OCI-LY1 (cell line): Measurements from ENCODE around the gene IREB2.
A peak's percentile ranks its signal among the peaks of the same experiment; 100 is the strongest.

Experiments used
- H2AFZ ChIP-seq: fragments of 200-600 bp; sonication (generic), shearing (Covaris generic); 2 replicates; pipeline ENCODE4 v1.6.0; 2014; ENCODE audit warnings: antibody characterized with exemption, mild to moderate bottlenecking, low read length
- H3F3A ChIP-seq: fragments of 200-600 bp; sonication (generic), shearing (Covaris generic); 2 replicates; pipeline ENCODE4 v1.6.0; 2014; ENCODE audit warnings: mild to moderate bottlenecking, antibody characterized with exemption, low read length, moderate library complexity; ENCODE audit not compliant: insufficient read depth
- H3K27ac ChIP-seq: fragments of 200-600 bp; sonication (generic); 2 replicates; pipeline ENCODE4 v1.5.1; 2014; ENCODE audit warnings: low read length, mixed run types, mild to moderate bottlenecking, low read depth; ENCODE audit not compliant: poor library complexity, severe bottlenecking
- H3K27me3 ChIP-seq: fragments of 200-600 bp; sonication (generic); 2 replicates; pipeline ENCODE4 v1.6.0; 2014; ENCODE audit warnings: antibody characterized with exemption, mild to moderate bottlenecking, low read length, moderate library complexity; ENCODE audit not compliant: insufficient read depth
- H3K36me3 ChIP-seq: fragments of 200-600 bp; sonication (generic); 2 replicates; pipeline ENCODE4 v1.6.1; 2014; ENCODE audit warnings: mild to moderate bottlenecking, antibody characterized with exemption, low read length, moderate library complexity, mixed read lengths; ENCODE audit not compliant: insufficient read depth
- H3K4me1 ChIP-seq: fragments of 200-600 bp; sonication (generic); 2 replicates; pipeline ENCODE4 v1.5.1; 2014; ENCODE audit warnings: mild to moderate bottlenecking, low read length, moderate library complexity; ENCODE audit not compliant: insufficient read depth, severe bottlenecking
- H3K4me2 ChIP-seq: fragments of 200-600 bp; sonication (generic), shearing (Covaris generic); 2 replicates; pipeline ENCODE4 v1.6.1; 2014; ENCODE audit warnings: low read length
- H3K4me3 ChIP-seq: fragments of 200-600 bp; sonication (generic); 2 replicates; pipeline ENCODE4 v1.5.1; 2014; ENCODE audit warnings: low read length, low read depth, mild to moderate bottlenecking, mixed read lengths; ENCODE audit not compliant: poor library complexity, severe bottlenecking
- H3K79me2 ChIP-seq: fragments of 200-600 bp; shearing (Covaris generic); 2 replicates; pipeline ENCODE4 v1.6.1; 2016; ENCODE audit warnings: mixed run types, low read length, mixed read lengths; ENCODE audit not compliant: insufficient read depth
- H3K9ac ChIP-seq: fragments of 200-600 bp; sonication (generic), shearing (Covaris generic); 2 replicates; pipeline ENCODE4 v1.6.1; 2014; ENCODE audit warnings: mild to moderate bottlenecking, low read length, mixed read lengths
- H3K9me2 ChIP-seq: fragments of 200-600 bp; sonication (generic), shearing (Covaris generic); 2 replicates; pipeline ENCODE4 v1.6.1; 2014; ENCODE audit warnings: low read depth, mild to moderate bottlenecking, low read length, mixed read lengths
- H3K9me3 ChIP-seq: fragments of 200-600 bp; shearing (Covaris generic); 2 replicates; pipeline ENCODE4 v1.6.1; 2014; ENCODE audit warnings: low read length, mixed read lengths
- H4K20me1 ChIP-seq: fragments of 200-600 bp; sonication (generic), shearing (Covaris generic); 2 replicates; pipeline ENCODE4 v1.6.0; 2016; ENCODE audit warnings: mild to moderate bottlenecking, low read length; ENCODE audit not compliant: insufficient read depth
- EZH2 ChIP-seq: fragments of 200-600 bp; sonication (generic), shearing (Covaris generic); IDR thresholded peaks from 2 replicates; pipeline ENCODE4 v1.8.0; 2017; ENCODE audit warnings: borderline replicate concordance, mixed run types, mild to moderate bottlenecking, antibody characterized with exemption, low read length, moderate library complexity, mixed read lengths
- TF ChIP-seq, protein P1 (sequence below): fragments of 200-600 bp; sonication (generic), shearing (Covaris generic); IDR thresholded peaks from 2 replicates; pipeline ENCODE4 v1.5.1; 2017; ENCODE audit warnings: mild to moderate bottlenecking, antibody characterized with exemption, low read length, moderate library complexity, mixed read lengths

The IREB2 gene

GRCh38 chr15:78437762-78438618 is at the start of gene IREB2:
IREB2 (plus strand) TSS chr15:78438216; CDS start chr15:78438338, 122 bp downstream.
- peaks cover 3% of the 10 kb centered on the region; the same call in 1 of the 2 replicates for H3K9me3 ChIP-seq
- H3K9me2 ChIP-seq, result no peaks in the 10 kb centered on the region
- H3K79me2 ChIP-seq, result peaks cover 42% of the 10 kb centered on the region
- H3K9ac ChIP-seq, result peak within 1 kb of the TSS; percentile 94
- peak within 1 kb of the TSS; percentile 88 for H3K4me3 ChIP-seq
- peak within 1 kb of the TSS; percentile 82 for H3K4me2 ChIP-seq
- H2AFZ ChIP-seq, result peak within 1 kb of the TSS; percentile 80
- peaks cover 33% of the 10 kb centered on the region for H3K36me3 ChIP-seq
- H3K27me3 ChIP-seq, result no peaks in the 10 kb centered on the region
- peaks cover 26% of the 10 kb centered on the region for H3K4me1 ChIP-seq
- H3K27ac ChIP-seq, result peak within 1 kb of the TSS; percentile 52
- H3F3A ChIP-seq, result no peaks in the 10 kb centered on the region
- no peaks in the 10 kb centered on the region for H4K20me1 ChIP-seq
- TF ChIP-seq, protein P1, sequence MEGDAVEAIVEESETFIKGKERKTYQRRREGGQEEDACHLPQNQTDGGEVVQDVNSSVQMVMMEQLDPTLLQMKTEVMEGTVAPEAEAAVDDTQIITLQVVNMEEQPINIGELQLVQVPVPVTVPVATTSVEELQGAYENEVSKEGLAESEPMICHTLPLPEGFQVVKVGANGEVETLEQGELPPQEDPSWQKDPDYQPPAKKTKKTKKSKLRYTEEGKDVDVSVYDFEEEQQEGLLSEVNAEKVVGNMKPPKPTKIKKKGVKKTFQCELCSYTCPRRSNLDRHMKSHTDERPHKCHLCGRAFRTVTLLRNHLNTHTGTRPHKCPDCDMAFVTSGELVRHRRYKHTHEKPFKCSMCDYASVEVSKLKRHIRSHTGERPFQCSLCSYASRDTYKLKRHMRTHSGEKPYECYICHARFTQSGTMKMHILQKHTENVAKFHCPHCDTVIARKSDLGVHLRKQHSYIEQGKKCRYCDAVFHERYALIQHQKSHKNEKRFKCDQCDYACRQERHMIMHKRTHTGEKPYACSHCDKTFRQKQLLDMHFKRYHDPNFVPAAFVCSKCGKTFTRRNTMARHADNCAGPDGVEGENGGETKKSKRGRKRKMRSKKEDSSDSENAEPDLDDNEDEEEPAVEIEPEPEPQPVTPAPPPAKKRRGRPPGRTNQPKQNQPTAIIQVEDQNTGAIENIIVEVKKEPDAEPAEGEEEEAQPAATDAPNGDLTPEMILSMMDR, result no peak
- no peak for TF ChIP-seq EZH2

- Histone ChIP-seq H3K4me2 (no peak overlapping the region), H3K27me3 (no peaks in the 10 kb centered on the region; the same call in 1 of the 2 replicates)
- no peak for TF ChIP-seq EZH2
- TF ChIP-seq, protein P1, result no peak
Observed at GRCh38 chr15:78388865-78389264, 49.2 kb upstream of the IREB2 start.

DNA sequence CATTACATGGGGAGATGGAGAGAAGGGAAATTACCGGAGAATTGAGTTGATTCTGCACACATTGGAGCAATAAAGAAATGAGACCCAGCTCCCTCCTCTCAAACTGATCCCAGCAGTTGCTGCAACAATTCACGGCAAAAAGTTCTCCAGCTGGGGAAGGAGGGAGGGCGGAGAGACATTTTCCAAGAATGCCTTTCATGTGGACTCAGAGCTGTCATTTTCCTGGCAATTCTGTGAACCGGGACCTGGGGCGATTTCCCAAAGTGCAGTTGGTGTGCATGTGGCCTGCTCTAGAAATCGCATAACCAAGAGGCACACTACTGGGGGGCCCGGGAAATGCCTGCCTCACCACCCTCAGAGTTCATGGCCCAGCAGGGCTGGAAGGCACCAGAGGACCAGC is 48.7 kb upstream of the IREB2 start:
- H3F3A ChIP-seq, result no peaks in the 10 kb centered on the region
- no peak overlapping the region for H3K27ac ChIP-seq
- no peaks in the 10 kb centered on the region for H3K4me1 ChIP-seq
- no peaks in the 10 kb centered on the region for H4K20me1 ChIP-seq
- H3K9me3 ChIP-seq, result no peaks in the 10 kb centered on the region
- H3K4me3 ChIP-seq, result no peak overlapping the region
- no peaks in the 10 kb centered on the region; the same call in 1 of the 2 replicates for H3K27me3 ChIP-seq
- H3K9me2 ChIP-seq, result no peaks in the 10 kb centered on the region
- TF ChIP-seq, protein P1, result no peak
- no peak for TF ChIP-seq EZH2
- no peaks in the 10 kb centered on the region for H3K36me3 ChIP-seq
- no peak overlapping the region for H3K4me2 ChIP-seq
- no peak overlapping the region for H3K9ac ChIP-seq
- no peaks in the 10 kb centered on the region for H3K79me2 ChIP-seq
- no peak overlapping the region for H2AFZ ChIP-seq

More at GRCh38 chr15:78388865-78389264, 49.2 kb upstream of the IREB2 start:
- no peaks in the 10 kb centered on the region for H3K36me3 ChIP-seq
- no peaks in the 10 kb centered on the region for H3F3A ChIP-seq
- H3K27ac ChIP-seq, result no peak overlapping the region
- H3K9ac ChIP-seq, result no peak overlapping the region
- H3K9me3 ChIP-seq, result no peaks in the 10 kb centered on the region
- H3K79me2 ChIP-seq, result no peaks in the 10 kb centered on the region
- no peaks in the 10 kb centered on the region for H4K20me1 ChIP-seq
- no peak overlapping the region for H3K4me3 ChIP-seq
- no peaks in the 10 kb centered on the region for H3K4me1 ChIP-seq
- no peak overlapping the region for H2AFZ ChIP-seq
- H3K9me2 ChIP-seq, result no peaks in the 10 kb centered on the region
